Astrocyte (in vitro differentiated cells and primary cell): Measurements from ENCODE around the gene SLC22A14. TPM values are rescaled to one million over a fixed set of nuclear protein-coding genes. Genes with fewer than 3 reads are reported as not detected.

Source experiments
- DNase-seq: peaks from one replicate; pipeline ENCODE4 v3.0.0-alpha.2; 2010; ENCODE audit warnings: low read depth
- FAIRE-seq: peaks from 2 replicates; lab custom pipeline; 2011; peaks lifted over from hg19 to GRCh38; lab: Jason Lieb, UNC
- H2AFZ ChIP-seq: 2 replicates; pipeline ENCODE4 v1.6.0; 2012; ENCODE audit warnings: low read depth, low read length, inconsistent platforms
- H3K27ac ChIP-seq: 2 replicates; pipeline ENCODE4 v1.5.1; 2011; ENCODE audit warnings: low read depth, low read length, inconsistent platforms
- H3K27me3 ChIP-seq: 2 replicates; pipeline ENCODE4 v1.6.0; 2011; ENCODE audit warnings: low read length, inconsistent platforms; ENCODE audit not compliant: insufficient read depth
- H3K36me3 ChIP-seq: 2 replicates; pipeline ENCODE4 v1.5.1; 2011; ENCODE audit warnings: low read length, inconsistent platforms; ENCODE audit not compliant: insufficient read depth
- H3K4me1 ChIP-seq: 2 replicates; pipeline ENCODE4 v1.5.1; 2011; ENCODE audit warnings: low read length, inconsistent platforms; ENCODE audit not compliant: insufficient read depth
- H3K4me2 ChIP-seq: 2 replicates; pipeline ENCODE4 v1.6.0; 2012; ENCODE audit warnings: low read length, inconsistent platforms
- H3K4me3 ChIP-seq: 2 replicates; pipeline ENCODE4 v1.5.1; 2011; ENCODE audit warnings: low read depth, mild to moderate bottlenecking, low read length, inconsistent platforms; ENCODE audit not compliant: insufficient read depth
- H3K79me2 ChIP-seq: 2 replicates; pipeline ENCODE4 v1.6.0; 2012; ENCODE audit warnings: mild to moderate bottlenecking, low read length, inconsistent platforms; ENCODE audit not compliant: insufficient read depth
- H3K9ac ChIP-seq: 2 replicates; pipeline ENCODE4 v1.6.0; 2012; ENCODE audit warnings: mild to moderate bottlenecking, low read length, inconsistent platforms
- H3K9me3 ChIP-seq: 2 replicates; pipeline ENCODE4 v1.5.1; 2012; ENCODE audit warnings: low read depth, mild to moderate bottlenecking, low read length, inconsistent platforms; ENCODE audit not compliant: insufficient read depth
- H4K20me1 ChIP-seq: 2 replicates; pipeline ENCODE4 v1.6.0; 2012; ENCODE audit warnings: low read length, inconsistent platforms; ENCODE audit not compliant: insufficient read depth
- H3K27ac Mint-ChIP-seq: one replicate; pipeline ENCODE4 v1.8.0; 2021; ENCODE audit warnings: mild to moderate bottlenecking, mixed read lengths; ENCODE audit not compliant: unreplicated experiment
- H3K27me3 Mint-ChIP-seq: one replicate; pipeline ENCODE4 v1.8.0; 2021; ENCODE audit warnings: low read depth, mixed read lengths; ENCODE audit not compliant: unreplicated experiment
- H3K36me3 Mint-ChIP-seq: one replicate; pipeline ENCODE4 v1.8.0; 2021; ENCODE audit warnings: low read depth, mixed read lengths; ENCODE audit not compliant: unreplicated experiment
- H3K4me1 Mint-ChIP-seq: one replicate; pipeline ENCODE4 v1.8.0; 2021; ENCODE audit warnings: low read depth, mixed read lengths; ENCODE audit not compliant: unreplicated experiment
- H3K4me3 Mint-ChIP-seq: one replicate; pipeline ENCODE4 v1.8.0; 2021; ENCODE audit warnings: mild to moderate bottlenecking, moderate library complexity, mixed read lengths; ENCODE audit not compliant: unreplicated experiment
- H3K9me3 Mint-ChIP-seq: one replicate; pipeline ENCODE4 v1.8.0; 2021; ENCODE audit warnings: mild to moderate bottlenecking, mixed read lengths; ENCODE audit not compliant: unreplicated experiment
- CTCF ChIP-seq: IDR thresholded peaks from 2 replicates; pipeline ENCODE4 v1.5.1; 2011; ENCODE audit warnings: low read depth, mild to moderate bottlenecking, inconsistent platforms, low read length, moderate library complexity; ENCODE audit not compliant: insufficient read depth
- EZH2 ChIP-seq: IDR thresholded peaks from 2 replicates; pipeline ENCODE4 v1.6.1; 2012; ENCODE audit warnings: mild to moderate bottlenecking, low read length, inconsistent platforms; ENCODE audit not compliant: insufficient read depth
- total RNA-seq: library from RNA; stranded (reverse); gene quantifications from 2 replicates; pipeline ENCODE4 v1.2.1, GENCODE V29; 2021

Gene SLC22A14
- total RNA-seq, 1 donor from 2014 or later: 0.45 TPM

GRCh38 chr3:38323060-38323459, 41.0 kb downstream of the SLC22A14 start:
- no peak for FAIRE-seq
- Mint-ChIP-seq H3K27me3 (no peaks in the 10 kb centered on the region), H3K9me3 (peaks cover 7% of the 10 kb centered on the region), H3K36me3 (peaks cover 18% of the 10 kb centered on the region), H3K4me3 (no peak overlapping the region), H3K27ac (no peak overlapping the region), H3K4me1 (peaks cover 9% of the 10 kb centered on the region)
- no peaks in the 10 kb centered on the region for H3K79me2 ChIP-seq
- H3K4me2 ChIP-seq: no peak overlapping the region
- no peak for DNase-seq
- no peak overlapping the region for H2AFZ ChIP-seq
- no peak overlapping the region for H3K9ac ChIP-seq
- no peaks in the 10 kb centered on the region for H3K27me3 ChIP-seq
- peaks cover 5% of the 10 kb centered on the region for H3K4me1 ChIP-seq
- no peaks in the 10 kb centered on the region for H4K20me1 ChIP-seq
- no peak overlapping the region for H3K4me3 ChIP-seq
- no peak overlapping the region for H3K27ac ChIP-seq
- no peak for TF ChIP-seq EZH2
- TF ChIP-seq CTCF: no peak
- H3K9me3 ChIP-seq: peaks cover 10% of the 10 kb centered on the region
- no peaks in the 10 kb centered on the region for H3K36me3 ChIP-seq

DNA sequence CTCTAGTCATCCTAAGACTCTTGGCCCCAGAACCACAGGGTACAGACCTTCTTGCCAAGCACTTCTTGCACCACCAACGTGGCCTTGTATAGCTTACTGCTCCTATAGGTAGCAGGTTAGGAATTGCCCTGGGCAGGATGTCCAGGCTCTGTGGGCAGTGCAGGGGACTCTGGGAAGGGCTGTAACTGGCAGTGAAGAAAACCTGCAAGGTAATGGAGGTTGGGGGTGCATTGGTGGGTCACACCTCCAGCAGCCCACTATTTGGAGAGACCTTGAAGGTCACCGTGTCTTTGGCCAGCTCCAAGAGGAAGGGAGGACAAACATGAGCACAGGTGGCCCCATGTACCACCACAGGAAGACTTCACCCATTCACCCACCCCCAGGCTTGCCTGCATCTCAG, 43.2 kb downstream of the SLC22A14 start:
- H3K4me1 Mint-ChIP-seq: peaks cover 9% of the 10 kb centered on the region
- H3K4me3 Mint-ChIP-seq: no peak overlapping the region
- Histone ChIP-seq H3K9me3 (peaks cover 10% of the 10 kb centered on the region), H3K4me2 (no peak overlapping the region), H4K20me1 (no peaks in the 10 kb centered on the region), H3K36me3 (no peaks in the 10 kb centered on the region), H3K4me3 (no peak overlapping the region), H3K27me3 (no peaks in the 10 kb centered on the region), H3K4me1 (peaks cover 6% of the 10 kb centered on the region), H3K79me2 (no peaks in the 10 kb centered on the region), H3K9ac (no peak overlapping the region), H2AFZ (no peak overlapping the region), H3K27ac (no peak overlapping the region)
- DNase-seq (no peak), FAIRE-seq (no peak)
- H3K27me3 Mint-ChIP-seq: no peaks in the 10 kb centered on the region
- no peak overlapping the region for H3K27ac Mint-ChIP-seq
- H3K9me3 Mint-ChIP-seq: peaks cover 7% of the 10 kb centered on the region
- peaks cover 7% of the 10 kb centered on the region for H3K36me3 Mint-ChIP-seq
- no peak for TF ChIP-seq EZH2
- TF ChIP-seq CTCF: no peak

DNA sequence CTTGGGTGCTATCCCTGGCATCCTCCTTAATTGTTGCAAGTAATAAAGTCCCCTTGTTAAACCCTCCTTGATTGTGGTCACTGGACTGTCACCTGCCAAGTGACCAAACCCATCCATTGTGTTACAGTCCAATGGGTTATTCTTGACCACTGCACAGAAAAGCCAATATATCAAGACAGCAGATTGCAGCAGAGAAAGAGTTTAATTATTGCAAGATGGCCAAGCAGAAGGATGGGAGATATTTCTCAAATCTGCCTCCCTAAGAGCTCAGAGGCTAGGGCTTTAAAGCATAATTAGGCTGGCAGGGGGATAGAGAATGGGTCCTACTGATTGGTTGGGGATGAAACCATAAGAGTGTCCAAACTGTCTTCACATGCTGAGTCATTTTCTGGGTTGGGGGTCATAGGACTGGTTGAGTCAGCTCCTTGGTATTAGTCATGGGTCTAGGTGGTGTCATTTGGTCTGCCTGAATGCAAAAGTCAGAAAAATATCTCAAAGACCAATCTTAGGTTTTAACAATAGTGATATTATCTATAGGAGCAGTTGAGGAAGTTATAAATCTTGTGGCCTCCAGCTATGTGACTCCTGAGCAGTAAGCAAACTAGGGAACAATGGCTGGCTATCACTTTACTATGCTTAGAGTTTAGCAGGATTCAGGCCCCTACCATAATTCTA, 45.4 kb downstream of the SLC22A14 start:
- Mint-ChIP-seq H3K4me1 (peaks cover 9% of the 10 kb centered on the region), H3K4me3 (no peak overlapping the region), H3K9me3 (peaks cover 3% of the 10 kb centered on the region), H3K36me3 (peaks cover 2% of the 10 kb centered on the region), H3K27ac (peak overlapping the region; percentile 73), H3K27me3 (no peaks in the 10 kb centered on the region)
- TF ChIP-seq CTCF (no peak), EZH2 (no peak)
- Histone ChIP-seq H3K4me3 (no peak overlapping the region), H3K27ac (peak overlapping the region; percentile 31), H3K36me3 (no peaks in the 10 kb centered on the region), H4K20me1 (no peaks in the 10 kb centered on the region), H3K4me2 (peak overlapping the region; percentile 4), H3K27me3 (no peaks in the 10 kb centered on the region), H3K9me3 (peaks cover 10% of the 10 kb centered on the region), H3K4me1 (peaks cover 6% of the 10 kb centered on the region), H3K79me2 (no peaks in the 10 kb centered on the region), H3K9ac (no peak overlapping the region), H2AFZ (no peak overlapping the region)
- DNase-seq (peak; percentile 72), FAIRE-seq (no peak)
